LNCAP (cell line): ENCODE results near the gene TANC2.

Experiments used
- CTCF ChIP-seq: fragments of 450-650 bp; IDR thresholded peaks from 2 replicates; pipeline ENCODE4 v1.5.1; 2017; ENCODE audit warnings: mild to moderate bottlenecking

TANC2 gene

GRCh38 chr17:62941358-62941991 lies 24.6 kb upstream of the TANC2 start:
- TF ChIP-seq CTCF, result no peak

- TF ChIP-seq CTCF, result no peak
These were observed 17.7 kb upstream of the TANC2 start for GRCh38 chr17:62948370-62948769.

GRCh38 chr17:62949036-62949435 lies 17.0 kb upstream of the TANC2 start:
- TF ChIP-seq CTCF, result no peak

- no peak for TF ChIP-seq CTCF
These were observed 16.0 kb upstream of the TANC2 start for GRCh38 chr17:62950067-62950466.

- no peak for TF ChIP-seq CTCF
These were observed 10.1 kb upstream of the TANC2 start for GRCh38 chr17:62955841-62956352.

- TF ChIP-seq CTCF, result no peak
These were observed 2.7 kb upstream of the TANC2 start for GRCh38 chr17:62963296-62963695.

GRCh38 chr17:62964506-62964905 lies 1.5 kb upstream of the TANC2 start:
- no peak for TF ChIP-seq CTCF
